ENCODE results near the gene PHTF2.

The PHTF2 gene

DNA sequence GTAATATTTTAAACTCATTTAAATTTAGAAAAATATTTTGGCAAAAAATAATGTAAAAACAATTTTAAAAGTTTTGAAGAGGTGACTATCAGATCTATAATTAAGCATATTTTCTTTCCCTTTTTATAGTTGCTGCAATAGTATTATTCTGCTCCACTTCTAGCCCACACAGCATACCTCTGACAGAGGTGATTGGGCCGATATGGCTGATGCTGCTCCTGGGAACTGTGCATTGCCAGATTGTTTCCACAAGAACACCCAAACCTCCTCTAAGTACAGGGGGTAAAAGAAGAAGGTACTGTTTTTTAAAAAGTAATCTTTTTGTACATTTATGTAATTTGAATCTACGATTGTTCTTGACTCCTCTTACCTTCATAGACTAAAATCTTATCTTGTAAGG is 110.1 kb downstream of the PHTF2 start:
- Mint-ChIP-seq H3K27ac (no peak overlapping the region), H3K9me3 (no peaks in the 10 kb centered on the region), H3K4me3 (no peak overlapping the region), H3K27me3 (no peaks in the 10 kb centered on the region), H3K4me1 (peaks cover 6% of the 10 kb centered on the region), H3K36me3 (peaks cover 10% of the 10 kb centered on the region)

DNA sequence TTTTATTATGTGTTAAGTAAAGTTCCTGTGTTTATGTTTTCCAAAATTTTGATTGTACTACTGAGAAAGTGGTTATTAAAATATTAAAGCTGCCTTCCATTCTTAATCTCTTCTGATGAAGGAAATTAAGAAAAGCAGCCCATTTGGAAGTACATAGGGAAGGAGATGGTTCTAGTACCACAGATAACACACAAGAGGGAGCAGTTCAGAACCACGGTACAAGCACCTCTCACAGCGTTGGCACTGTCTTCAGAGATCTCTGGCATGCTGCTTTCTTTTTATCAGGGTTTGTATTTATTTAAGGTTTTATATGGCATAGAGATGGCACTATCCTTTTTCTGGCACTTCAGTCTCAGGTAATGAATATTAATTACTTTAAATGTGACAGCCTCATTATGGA is 111.6 kb downstream of the PHTF2 start:
- H3K9me3 Mint-ChIP-seq = no peaks in the 10 kb centered on the region
- no peak overlapping the region for H3K4me3 Mint-ChIP-seq
- H3K27me3 Mint-ChIP-seq = no peaks in the 10 kb centered on the region
- H3K4me1 Mint-ChIP-seq = peaks cover 6% of the 10 kb centered on the region
- no peak overlapping the region for H3K27ac Mint-ChIP-seq
- H3K36me3 Mint-ChIP-seq = peaks cover 11% of the 10 kb centered on the region

DNA sequence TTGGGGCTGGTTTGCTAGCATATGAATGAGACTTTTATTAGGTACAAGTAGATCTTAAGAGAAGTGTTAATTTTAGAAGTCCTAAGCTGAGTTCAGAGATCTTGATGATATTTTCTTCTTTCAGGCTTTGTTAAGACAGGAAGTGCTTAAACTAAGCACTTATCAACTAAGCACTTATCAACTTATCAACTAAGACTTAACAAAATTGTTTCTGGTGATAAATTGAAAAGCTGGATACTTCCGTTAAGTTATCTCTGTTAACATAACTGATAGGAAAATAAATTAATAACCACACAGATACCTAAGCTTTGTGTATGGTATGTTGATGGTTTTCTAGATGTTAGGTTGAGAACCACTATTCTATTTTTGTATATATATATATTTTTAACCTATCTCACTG is 113.7 kb downstream of the PHTF2 start:
- Mint-ChIP-seq H3K27me3 (no peaks in the 10 kb centered on the region), H3K9me3 (no peaks in the 10 kb centered on the region), H3K4me3 (no peak overlapping the region), H3K4me1 (peaks cover 6% of the 10 kb centered on the region), H3K36me3 (peaks cover 11% of the 10 kb centered on the region), H3K27ac (no peak overlapping the region)

DNA sequence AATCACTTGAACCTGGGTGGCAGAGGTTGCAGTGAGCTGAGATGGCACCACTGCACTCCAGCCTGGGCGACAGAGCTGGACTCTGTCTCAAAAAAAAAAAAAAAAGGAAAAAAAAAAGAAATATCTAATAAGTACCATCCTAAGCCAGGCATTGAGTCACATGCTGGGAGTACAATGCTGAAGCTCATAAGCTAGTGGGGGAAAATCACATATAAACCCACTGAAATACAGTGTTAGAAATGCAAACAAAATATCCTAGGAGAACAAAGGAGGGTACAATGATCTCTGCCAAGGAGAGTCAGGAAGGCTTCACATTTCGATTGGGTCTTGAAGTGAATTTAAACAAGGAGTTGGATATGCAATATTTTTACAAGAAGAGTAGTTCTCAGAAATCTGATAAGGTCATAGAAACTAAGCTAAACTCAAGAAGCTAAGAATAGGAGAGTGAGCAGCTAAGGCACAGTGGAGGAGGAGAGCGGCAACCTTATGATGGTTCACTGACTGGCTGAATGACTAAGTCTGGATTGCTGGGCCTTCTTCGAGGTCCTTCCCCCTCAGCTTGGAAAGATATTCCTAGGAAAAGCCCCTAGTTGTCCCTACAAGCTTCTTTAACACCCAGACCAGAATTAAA is 115.5 kb downstream of the PHTF2 start:
- no peaks in the 10 kb centered on the region for H3K9me3 Mint-ChIP-seq
- H3K36me3 Mint-ChIP-seq = peaks cover 11% of the 10 kb centered on the region
- H3K4me1 Mint-ChIP-seq = peaks cover 6% of the 10 kb centered on the region
- H3K27me3 Mint-ChIP-seq = no peaks in the 10 kb centered on the region
- no peak overlapping the region for H3K4me3 Mint-ChIP-seq
- no peak overlapping the region for H3K27ac Mint-ChIP-seq

DNA sequence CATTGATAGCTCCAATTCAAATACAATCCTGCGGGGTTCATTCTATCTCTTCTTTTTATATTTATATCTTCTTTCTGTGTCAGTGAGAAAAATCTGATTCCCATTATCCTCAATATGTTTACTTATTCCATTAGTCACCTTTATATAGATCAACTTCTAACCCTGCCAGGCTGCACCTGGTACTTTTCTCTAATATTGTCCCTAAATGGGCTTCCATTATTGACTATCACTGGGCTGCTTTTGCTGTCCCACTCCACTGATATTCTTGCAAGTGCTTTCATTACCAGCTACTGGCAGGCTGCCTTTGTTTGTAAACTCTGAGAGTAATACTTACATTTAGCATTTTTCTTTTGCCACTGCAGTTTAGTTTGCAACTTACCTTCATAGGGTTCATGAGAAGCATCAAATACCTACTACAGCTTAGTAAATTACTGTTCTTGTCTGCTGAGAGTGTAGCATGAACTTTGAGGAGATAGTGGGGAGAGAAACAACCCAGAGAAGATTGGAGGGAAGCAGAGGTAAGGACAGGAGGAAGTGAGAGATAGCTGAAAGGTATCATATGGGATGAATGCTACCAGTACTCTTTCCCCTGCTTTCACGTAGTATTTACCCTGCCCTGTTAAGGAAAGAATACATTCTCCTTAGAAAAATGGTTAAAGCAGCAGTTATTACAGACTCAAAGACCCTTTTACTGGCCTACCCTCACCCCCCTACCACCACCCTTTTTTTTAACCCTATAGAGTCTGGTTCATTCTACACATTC is 119.1 kb downstream of the PHTF2 start:
- H3K4me3 Mint-ChIP-seq = no peak overlapping the region
- no peaks in the 10 kb centered on the region for H3K9me3 Mint-ChIP-seq
- H3K27me3 Mint-ChIP-seq = no peaks in the 10 kb centered on the region
- H3K27ac Mint-ChIP-seq = no peak overlapping the region
- H3K4me1 Mint-ChIP-seq = no peaks in the 10 kb centered on the region
- H3K36me3 Mint-ChIP-seq = peaks cover 5% of the 10 kb centered on the region

DNA sequence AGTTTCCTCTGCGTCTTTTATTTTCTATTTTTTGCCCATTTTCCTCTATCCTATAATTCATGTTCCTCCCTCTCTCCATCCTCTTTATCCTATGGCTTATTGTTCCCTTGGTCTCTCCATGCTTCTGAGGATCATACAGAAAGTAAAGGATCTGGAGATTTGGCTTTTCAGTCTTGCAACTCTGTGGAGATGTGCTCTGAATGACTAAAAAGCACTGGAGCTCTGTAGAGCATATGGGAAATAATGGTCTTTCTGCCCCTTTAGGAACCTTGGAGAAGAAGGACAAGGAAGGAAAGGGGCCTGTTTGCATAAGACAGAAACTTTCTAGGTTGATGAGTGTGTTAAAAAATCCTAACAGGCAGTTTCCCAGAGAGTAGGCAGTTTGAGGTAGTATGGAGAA is 120.1 kb downstream of the PHTF2 start:
- Mint-ChIP-seq H3K4me3 (no peak overlapping the region), H3K36me3 (peaks cover 6% of the 10 kb centered on the region), H3K27me3 (no peaks in the 10 kb centered on the region), H3K4me1 (peaks cover 10% of the 10 kb centered on the region), H3K27ac (no peak overlapping the region), H3K9me3 (no peaks in the 10 kb centered on the region)

DNA sequence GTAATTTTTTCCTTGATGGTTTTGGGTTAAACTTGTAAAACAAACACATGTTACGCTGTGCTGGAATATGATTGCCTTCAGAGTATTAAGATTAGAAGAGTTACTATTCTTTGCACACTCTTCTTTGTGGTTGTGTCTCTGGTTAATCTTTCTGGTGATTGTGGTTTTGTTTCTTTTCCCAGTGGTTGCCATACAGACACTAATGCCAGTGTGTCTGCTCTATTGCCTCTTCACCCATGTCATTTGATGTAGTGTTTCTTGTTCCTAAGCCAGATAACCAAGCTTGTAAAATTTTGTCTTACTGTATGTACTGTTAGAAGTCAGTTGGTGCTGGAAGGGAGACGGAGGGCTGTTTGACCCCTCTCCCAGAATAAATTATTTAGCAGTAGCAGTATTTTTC is 124.8 kb downstream of the PHTF2 start:
- no peaks in the 10 kb centered on the region for H3K9me3 Mint-ChIP-seq
- peaks cover 10% of the 10 kb centered on the region for H3K4me1 Mint-ChIP-seq
- no peaks in the 10 kb centered on the region for H3K27me3 Mint-ChIP-seq
- no peak overlapping the region for H3K27ac Mint-ChIP-seq
- peaks cover 7% of the 10 kb centered on the region for H3K36me3 Mint-ChIP-seq
- no peak overlapping the region for H3K4me3 Mint-ChIP-seq

DNA sequence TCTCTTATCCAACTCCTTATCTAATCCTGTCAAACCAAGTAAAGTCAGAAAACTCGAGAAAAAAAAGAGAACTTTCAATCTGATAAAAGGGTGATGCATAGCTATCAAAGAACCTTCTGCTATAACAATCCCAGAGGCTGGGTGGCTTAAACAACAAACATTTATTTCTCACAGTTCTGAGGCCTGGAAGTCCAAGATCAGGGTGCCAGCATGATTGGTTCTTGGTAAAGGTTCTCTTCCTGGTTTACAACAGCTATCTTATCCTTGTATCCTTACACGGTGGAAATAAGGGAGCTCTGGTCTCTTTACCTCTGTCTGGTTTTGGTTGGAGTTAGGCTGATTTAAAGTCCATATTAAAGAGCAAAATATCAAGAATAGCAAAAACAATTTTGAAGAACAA is 131.9 kb downstream of the PHTF2 start:
- H3K27me3 Mint-ChIP-seq = no peaks in the 10 kb centered on the region
- peaks cover 14% of the 10 kb centered on the region for H3K4me1 Mint-ChIP-seq

DNA sequence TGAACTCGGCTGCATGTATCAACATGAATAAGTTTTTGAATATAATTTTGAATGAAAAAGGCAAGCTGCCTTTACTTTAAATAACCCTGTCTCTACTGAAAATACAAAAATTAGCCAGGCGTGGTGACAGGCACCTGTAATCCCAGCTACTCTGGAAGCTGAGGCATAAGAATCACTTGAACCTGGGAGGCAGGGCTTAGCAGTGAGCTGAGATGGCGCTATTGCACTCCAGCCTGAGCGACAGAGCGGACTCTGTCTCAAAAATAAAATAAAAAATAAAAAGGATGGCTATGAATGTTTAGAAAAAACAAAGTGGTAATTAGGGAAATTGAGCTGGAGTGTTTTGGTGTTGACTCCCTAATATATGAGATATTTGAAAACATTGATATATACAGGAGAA is 133.3 kb downstream of the PHTF2 start:
- Mint-ChIP-seq H3K4me1 (peaks cover 19% of the 10 kb centered on the region), H3K27ac (no peak overlapping the region), H3K4me3 (no peak overlapping the region), H3K36me3 (peaks cover 6% of the 10 kb centered on the region), H3K9me3 (no peaks in the 10 kb centered on the region), H3K27me3 (no peaks in the 10 kb centered on the region)

More for the DNA sequence above, 131.9 kb downstream of the PHTF2 start:
- H3K36me3 Mint-ChIP-seq = peaks cover 6% of the 10 kb centered on the region
- no peak overlapping the region for H3K4me3 Mint-ChIP-seq
- no peak overlapping the region for H3K27ac Mint-ChIP-seq
- H3K9me3 Mint-ChIP-seq = no peaks in the 10 kb centered on the region

DNA sequence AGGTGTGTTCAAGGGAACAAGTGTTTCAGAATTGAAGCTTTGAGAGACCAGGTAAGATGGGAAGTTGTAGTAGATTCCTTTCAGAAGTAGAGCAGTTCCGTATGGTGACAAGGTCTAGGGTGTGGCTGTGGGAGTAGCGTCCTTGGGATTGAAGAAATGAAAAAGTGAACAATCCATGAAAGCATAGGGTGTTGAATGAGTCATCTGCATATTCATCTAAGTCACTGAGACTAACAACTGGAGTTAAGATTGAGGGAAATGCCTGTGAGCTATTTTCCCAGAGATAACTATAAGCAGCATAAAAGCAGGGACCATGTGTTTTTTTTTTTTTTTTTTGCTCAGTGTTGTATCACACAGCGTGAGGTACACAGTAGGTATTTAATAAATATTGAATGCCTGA is 134.8 kb downstream of the PHTF2 start:
- no peak overlapping the region for H3K4me3 Mint-ChIP-seq
- no peak overlapping the region for H3K27ac Mint-ChIP-seq
- H3K9me3 Mint-ChIP-seq = no peaks in the 10 kb centered on the region
- peaks cover 2% of the 10 kb centered on the region for H3K36me3 Mint-ChIP-seq
- H3K27me3 Mint-ChIP-seq = no peaks in the 10 kb centered on the region
- H3K4me1 Mint-ChIP-seq = peaks cover 19% of the 10 kb centered on the region

DNA sequence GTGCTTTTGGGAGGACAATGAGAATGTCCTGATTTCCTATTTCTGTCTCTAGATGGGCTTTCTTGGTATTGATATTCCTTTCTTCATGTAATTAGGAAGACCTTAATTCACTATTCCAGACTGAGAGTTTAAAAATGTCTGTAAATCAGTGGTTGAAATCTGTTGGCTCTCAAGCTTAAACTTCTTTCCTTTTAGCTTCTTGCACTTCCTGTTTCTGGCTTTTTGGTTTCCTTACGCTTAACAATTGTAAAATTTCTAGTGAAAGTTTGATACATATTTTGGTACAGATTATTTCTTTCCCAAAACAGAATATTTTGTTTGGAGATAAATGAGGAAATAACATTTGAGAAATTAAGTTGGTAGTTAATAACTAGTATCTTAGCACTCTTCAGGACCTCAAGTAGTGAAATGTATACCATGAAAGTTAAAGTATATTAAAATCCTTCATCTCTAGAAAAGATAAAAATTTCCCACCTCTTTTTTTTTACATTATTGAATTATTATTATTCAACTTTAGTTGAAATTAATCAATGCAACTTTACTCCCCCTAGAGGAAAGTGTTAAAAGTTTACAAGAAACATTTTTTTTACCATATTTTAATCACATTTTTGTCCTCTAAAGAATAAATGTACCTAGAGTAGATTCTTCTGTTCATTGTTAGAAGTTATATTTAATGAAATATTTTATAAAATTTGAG is 137.2 kb downstream of the PHTF2 start:
- Mint-ChIP-seq H3K9me3 (no peaks in the 10 kb centered on the region), H3K36me3 (peaks cover 2% of the 10 kb centered on the region), H3K27ac (peak overlapping the region; percentile 46), H3K27me3 (no peaks in the 10 kb centered on the region), H3K4me3 (no peak overlapping the region), H3K4me1 (peaks cover 19% of the 10 kb centered on the region)

DNA sequence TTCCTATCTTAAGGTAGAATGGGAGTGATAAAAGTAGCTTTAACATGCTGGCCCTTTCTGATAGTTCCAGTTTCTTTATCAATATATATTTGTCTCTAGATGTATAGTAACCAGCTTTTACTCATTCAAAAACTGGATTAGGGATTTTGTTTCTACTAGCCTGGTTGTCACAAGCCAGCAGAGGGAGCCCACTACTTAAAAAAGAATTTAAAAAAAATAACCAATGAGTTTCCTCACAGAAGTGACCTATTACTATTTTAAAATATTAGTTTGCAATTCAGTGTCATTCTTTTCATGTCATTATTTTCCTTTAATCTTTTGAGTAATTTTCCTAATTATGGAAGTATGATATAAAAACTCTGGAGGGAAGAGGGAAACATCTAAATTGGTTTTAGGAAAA is 142.1 kb downstream of the PHTF2 start:
- Mint-ChIP-seq H3K27ac (no peak overlapping the region), H3K4me1 (peaks cover 13% of the 10 kb centered on the region), H3K27me3 (no peaks in the 10 kb centered on the region), H3K4me3 (no peak overlapping the region), H3K36me3 (peaks cover 2% of the 10 kb centered on the region), H3K9me3 (no peaks in the 10 kb centered on the region)

DNA sequence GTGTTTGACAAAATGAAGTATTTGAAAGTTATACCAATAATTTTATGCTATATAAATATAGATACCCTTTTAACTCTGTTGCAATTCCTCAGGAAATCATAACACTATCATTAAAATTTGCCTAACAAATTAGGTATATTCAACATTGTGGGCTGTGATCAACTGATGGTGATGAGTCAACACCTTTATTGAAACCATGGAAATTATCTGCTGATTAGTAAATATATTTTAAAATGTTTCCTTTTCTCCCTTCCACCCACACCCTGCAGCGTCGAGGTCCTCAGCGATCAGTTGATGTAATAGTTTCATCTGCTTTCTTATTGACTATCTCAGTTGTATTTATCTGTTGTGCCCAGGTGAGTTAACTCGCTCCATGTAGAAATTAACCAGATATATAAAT is 143.9 kb downstream of the PHTF2 start:
- Mint-ChIP-seq H3K4me3 (no peak overlapping the region), H3K9me3 (no peaks in the 10 kb centered on the region), H3K27me3 (no peaks in the 10 kb centered on the region), H3K36me3 (peaks cover 2% of the 10 kb centered on the region), H3K27ac (no peak overlapping the region), H3K4me1 (peaks cover 10% of the 10 kb centered on the region)

DNA sequence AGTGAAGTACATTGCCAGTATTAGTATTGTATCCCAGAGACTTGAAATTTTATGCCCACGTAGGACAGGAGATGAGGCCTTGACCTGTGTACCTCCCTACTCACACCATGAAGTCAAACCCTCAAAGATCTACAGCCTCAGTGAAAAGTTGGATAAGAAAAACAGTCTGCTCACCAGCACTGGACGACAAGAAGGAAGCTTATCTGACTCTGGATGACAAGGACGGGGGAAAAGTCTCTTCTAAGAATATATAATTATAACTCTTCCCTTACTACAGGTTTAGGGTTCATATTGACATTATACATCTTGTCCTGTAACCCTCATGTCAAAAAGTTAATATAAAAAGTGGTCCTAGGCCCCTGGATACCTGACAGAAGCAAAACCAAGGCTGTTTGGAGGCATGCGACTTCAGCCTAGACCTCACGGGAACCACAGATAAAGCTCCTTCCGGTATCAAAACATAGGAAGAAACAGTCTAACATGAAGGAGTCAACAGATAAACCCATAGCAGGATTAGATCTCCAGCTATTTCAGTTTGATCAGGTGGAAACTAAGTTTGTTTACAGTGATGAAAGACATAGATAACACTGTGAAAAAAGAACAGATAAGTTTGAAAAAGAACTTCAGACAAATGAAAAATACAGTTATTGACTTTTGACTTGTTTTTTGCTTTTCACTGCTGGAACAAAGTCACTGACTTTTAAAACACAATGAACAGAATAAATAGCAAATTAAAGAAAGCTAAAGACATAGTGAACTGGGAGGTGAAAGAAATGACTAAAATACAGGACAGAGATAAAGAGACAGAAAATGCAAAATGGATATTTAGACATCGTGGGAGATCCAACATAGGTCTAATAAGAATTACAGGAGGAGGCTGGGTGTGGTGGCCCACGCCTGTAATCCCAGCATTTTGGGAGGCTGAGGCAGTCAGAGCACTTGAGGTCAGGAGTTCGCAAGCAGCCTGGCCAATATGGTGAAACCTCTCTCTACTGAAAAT is 145.9 kb downstream of the PHTF2 start:
- no peaks in the 10 kb centered on the region for H3K27me3 Mint-ChIP-seq
- H3K27ac Mint-ChIP-seq = no peak overlapping the region
- H3K36me3 Mint-ChIP-seq = peaks cover 2% of the 10 kb centered on the region
- H3K9me3 Mint-ChIP-seq = no peaks in the 10 kb centered on the region
- peaks cover 10% of the 10 kb centered on the region for H3K4me1 Mint-ChIP-seq
- no peak overlapping the region for H3K4me3 Mint-ChIP-seq

DNA sequence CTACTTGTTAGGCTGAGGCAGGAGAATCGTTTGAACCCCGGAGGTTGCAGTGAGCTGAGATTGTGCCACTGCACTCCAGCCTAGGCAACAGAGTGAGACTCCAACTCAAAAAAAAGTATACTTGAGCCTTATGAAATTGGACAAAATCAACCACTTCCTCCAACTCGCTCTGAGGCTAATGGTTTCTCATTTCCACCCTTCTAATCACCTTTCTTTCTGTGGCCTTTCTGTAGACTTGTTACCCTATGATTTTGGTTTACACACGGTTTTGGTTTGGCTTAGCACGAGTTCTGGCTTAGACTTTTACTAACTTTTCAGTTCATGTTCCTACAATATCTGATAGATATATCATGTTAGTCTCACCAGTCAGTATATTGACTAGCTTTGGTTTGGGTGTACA is 152.0 kb downstream of the PHTF2 start:
- no peak overlapping the region for H3K27ac Mint-ChIP-seq
- no peaks in the 10 kb centered on the region for H3K27me3 Mint-ChIP-seq
- no peak overlapping the region for H3K4me3 Mint-ChIP-seq
- peaks cover 2% of the 10 kb centered on the region for H3K36me3 Mint-ChIP-seq
- no peaks in the 10 kb centered on the region for H3K4me1 Mint-ChIP-seq
- no peaks in the 10 kb centered on the region for H3K9me3 Mint-ChIP-seq
